GM06990 (cell line): ENCODE data around the gene MAP3K5.

Experiments used
- DNase-seq: peaks from one replicate; pipeline ENCODE4 v3.0.0-alpha.2; 2011; ENCODE audit not compliant: insufficient read length; ENCODE audit errors: extremely low read depth
- H3K27me3 ChIP-seq: replicated peaks from 2 replicates; pipeline ENCODE4 v1.6.0; 2011; ENCODE audit warnings: low read length; ENCODE audit not compliant: control insufficient read depth, insufficient read depth
- H3K36me3 ChIP-seq: 2 replicates; pipeline ENCODE4 v1.5.1; 2011; ENCODE audit warnings: low read length; ENCODE audit not compliant: control insufficient read depth, insufficient read depth
- H3K4me3 ChIP-seq: replicated peaks from 2 replicates; pipeline ENCODE4 v1.5.1; 2011; ENCODE audit warnings: low read depth, mild to moderate bottlenecking, control low read depth, low read length
- TF ChIP-seq, protein P1 (sequence below): IDR thresholded peaks from 2 replicates; pipeline ENCODE4 v1.5.1; 2011; ENCODE audit warnings: low read length, control low read depth, mild to moderate bottlenecking, inconsistent platforms; ENCODE audit not compliant: insufficient read depth, poor library complexity, severe bottlenecking

MAP3K5 gene

DNA sequence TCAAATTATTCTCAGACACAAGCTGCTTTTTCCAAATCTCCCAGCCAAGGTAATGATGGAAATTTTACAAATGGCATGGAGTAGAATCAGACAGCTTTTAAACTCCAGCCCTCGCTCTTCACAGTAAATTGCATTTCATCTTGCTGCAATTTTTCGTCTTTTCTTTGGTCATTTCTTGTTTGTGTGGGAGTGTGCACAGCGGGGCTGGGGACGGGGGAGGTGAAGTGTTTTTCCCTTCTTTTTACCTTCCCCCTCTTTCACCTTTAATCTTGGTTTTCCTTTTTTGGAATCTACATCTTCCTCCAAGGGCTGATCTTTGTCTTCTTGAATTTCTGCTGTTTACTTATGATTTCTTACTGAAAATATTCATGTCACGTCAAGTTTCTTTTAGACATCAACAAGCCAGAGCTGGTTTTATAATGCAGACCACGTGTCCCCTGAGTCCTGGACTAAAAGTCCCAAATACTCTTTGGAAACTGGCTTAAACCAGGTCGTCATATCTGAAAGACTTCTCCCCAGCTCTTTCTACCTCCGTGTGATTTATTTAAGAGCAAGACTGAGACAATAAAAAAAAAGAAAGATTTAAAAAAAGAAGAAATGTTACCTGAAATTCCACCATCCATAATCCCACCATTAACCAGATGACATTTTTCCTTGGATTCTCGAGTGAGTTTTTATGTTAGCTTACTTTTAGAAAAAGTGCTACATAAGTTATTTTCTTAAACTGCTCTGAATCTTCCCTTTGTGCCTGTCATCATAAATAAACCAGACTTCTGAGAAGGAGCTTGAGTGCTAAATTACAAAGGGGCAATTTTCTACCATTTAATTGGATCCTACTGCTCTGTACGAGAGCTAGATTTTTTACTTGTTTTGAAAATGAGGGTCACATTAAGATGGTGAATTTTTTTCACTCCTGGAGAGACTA is 52.0 kb downstream of the MAP3K5 start:
- TF ChIP-seq, protein P1, sequence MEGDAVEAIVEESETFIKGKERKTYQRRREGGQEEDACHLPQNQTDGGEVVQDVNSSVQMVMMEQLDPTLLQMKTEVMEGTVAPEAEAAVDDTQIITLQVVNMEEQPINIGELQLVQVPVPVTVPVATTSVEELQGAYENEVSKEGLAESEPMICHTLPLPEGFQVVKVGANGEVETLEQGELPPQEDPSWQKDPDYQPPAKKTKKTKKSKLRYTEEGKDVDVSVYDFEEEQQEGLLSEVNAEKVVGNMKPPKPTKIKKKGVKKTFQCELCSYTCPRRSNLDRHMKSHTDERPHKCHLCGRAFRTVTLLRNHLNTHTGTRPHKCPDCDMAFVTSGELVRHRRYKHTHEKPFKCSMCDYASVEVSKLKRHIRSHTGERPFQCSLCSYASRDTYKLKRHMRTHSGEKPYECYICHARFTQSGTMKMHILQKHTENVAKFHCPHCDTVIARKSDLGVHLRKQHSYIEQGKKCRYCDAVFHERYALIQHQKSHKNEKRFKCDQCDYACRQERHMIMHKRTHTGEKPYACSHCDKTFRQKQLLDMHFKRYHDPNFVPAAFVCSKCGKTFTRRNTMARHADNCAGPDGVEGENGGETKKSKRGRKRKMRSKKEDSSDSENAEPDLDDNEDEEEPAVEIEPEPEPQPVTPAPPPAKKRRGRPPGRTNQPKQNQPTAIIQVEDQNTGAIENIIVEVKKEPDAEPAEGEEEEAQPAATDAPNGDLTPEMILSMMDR = no peak
- Histone ChIP-seq H3K27me3 (no peaks in the 10 kb centered on the region), H3K36me3 (no peaks in the 10 kb centered on the region; the same call in none of the 2 replicates), H3K4me3 (no peak overlapping the region)
- no peak for DNase-seq

DNA sequence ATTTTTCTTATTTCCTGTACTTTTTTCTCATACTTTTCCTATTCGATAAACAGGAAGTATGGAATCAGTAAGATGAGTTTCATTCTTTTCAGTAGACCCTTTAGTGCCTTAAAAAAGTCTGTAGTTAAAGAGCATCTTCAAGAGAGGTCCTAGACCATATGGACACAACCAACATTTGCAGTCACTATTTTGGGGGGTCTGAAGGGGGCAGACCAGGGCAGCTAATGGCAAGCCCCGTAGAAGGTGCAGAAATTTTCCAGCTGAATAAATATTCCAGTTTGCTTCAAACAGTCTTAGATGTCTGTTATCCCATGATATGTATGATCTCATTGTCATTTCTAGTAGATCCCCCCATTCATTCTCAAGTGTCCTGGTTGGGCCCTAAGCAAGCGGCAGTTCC is 52.8 kb downstream of the MAP3K5 start:
- H3K36me3 ChIP-seq = no peaks in the 10 kb centered on the region; the same call in 1 of the 2 replicates
- TF ChIP-seq, protein P1 = peak; percentile 3
- DNase-seq = no peak
- no peak overlapping the region for H3K4me3 ChIP-seq
- H3K27me3 ChIP-seq = no peaks in the 10 kb centered on the region

DNA sequence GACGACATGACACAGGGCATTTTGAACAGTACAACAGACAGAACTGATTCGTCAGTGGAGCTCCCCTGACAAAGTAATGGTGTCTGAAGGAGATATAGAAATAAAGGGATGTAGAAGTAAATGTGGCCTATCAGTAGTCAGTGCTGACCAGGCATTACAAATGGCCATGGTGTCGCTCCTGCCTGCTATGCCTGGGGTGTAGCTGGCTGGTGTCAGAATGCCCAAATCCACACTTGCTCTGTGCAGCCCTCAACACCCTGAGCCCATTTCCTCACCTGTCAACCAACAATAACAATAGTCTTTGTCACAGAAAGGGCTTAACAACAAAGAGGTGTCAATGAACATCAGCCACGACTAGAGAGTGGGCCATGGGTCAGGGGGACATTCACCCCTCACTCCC is 53.2 kb downstream of the MAP3K5 start:
- Histone ChIP-seq H3K27me3 (no peaks in the 10 kb centered on the region), H3K36me3 (no peaks in the 10 kb centered on the region; the same call in 1 of the 2 replicates), H3K4me3 (no peak overlapping the region)
- TF ChIP-seq, protein P1 = no peak
- DNase-seq = no peak

DNA sequence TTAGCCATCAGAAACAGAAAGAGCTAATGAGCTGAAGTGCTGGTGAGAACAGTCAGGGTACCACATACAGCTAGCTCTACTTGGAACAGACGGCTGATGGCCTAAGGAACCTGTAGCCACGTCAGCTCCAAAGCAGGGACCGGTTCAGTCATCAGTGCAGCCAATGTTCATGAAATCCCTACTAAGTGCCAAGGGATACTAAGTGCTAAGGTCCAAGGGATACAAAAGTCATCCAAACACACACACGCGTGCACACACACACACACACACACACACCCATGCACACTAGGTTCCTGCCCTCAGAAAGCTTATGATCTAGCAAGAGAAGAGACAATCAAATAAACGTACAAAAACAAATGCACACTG is 53.6 kb downstream of the MAP3K5 start:
- Histone ChIP-seq H3K27me3 (no peaks in the 10 kb centered on the region), H3K36me3 (no peaks in the 10 kb centered on the region; the same call in 1 of the 2 replicates), H3K4me3 (no peak overlapping the region)
- TF ChIP-seq, protein P1 = no peak
- DNase-seq = no peak

DNA sequence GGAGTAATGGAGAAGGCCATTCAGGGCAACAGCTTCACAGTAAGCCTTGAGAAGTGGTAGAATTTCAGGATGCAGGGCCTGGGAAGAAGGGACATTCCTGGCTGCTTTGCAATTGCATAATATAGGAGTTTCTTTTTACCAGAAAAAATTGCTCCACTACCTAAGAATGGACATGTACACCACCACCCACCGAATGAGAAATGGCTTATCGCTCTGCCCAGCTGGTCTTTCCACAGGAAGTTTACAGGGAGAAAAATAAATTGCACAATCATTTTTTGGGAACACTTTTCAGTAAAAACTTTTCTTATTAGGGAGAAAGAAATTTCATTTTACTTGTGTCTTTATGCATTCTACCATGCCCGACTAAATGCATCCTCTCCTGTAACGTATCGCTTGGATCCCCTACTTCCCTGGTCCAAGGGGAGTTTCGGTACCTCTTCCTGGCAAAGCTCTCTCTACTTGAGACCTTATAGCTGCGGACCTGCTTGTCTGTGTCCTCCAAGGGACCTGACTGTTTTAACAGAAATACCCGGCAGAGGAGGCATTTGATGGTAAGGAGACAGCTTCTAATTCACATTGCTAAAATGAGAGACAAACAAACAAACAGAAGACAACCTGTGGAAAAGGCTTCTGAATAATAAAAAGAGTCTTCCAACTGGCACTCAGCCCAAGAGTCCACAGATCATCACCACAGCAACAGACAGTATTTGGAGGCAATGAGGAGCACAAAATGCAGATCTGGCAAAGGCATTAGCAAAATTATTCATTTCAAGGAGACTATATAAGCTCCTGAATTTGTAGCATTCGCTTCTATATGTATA is 54.2 kb downstream of the MAP3K5 start:
- no peaks in the 10 kb centered on the region for H3K27me3 ChIP-seq
- H3K36me3 ChIP-seq = no peaks in the 10 kb centered on the region; the same call in 1 of the 2 replicates
- TF ChIP-seq, protein P1 = no peak
- H3K4me3 ChIP-seq = no peak overlapping the region
- no peak for DNase-seq
